ENCODE results near the gene CDCP1.
A peak's percentile ranks its signal among the peaks of the same experiment; 100 is the strongest.

The CDCP1 gene

GRCh38 chr3:45110509-45110833 lies 35.7 kb downstream of the CDCP1 start:
- DNase-seq (ENCODE audit: low read depth in 3 of 3): no peak

DNA sequence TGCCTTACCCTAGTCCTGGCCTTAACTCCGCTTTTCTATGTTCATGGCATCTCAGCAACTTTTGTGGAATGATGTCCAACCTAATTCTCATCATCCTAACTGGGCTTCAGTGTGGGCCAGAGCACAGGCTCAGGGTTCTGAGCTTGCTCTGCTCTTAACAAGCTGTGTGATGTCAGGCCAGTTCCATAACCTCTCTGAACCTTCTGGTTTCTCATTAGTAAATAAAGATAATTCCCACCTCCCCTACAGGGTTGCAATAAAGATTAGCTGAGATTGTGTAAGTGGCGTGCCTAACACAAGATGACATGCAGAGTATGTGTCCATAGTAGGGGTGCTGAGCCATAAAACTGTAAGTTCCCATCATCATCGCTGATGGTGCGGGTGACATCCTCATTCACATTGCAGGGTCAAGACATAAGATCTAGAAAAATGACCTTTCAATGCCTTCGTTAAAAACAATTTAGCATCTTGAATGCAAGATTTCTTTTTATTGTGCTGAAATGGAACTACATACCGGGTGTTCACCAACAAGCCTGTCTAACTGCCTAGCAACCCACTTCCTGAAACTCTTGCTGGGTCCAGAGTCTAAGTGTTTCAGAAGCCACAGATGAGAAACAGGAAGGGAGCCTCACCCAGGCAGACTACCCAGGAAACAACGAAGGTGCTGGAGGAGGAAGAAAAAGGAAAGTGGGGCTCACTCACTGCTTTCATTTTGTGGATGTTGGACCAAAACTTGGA lies 36.2 kb downstream of the CDCP1 start:
- DNase-seq (ENCODE audit: low read depth in 3 of 3): no peak

GRCh38 chr3:45106874-45107273 lies 39.3 kb downstream of the CDCP1 start:
- DNase-seq (ENCODE audit: low read depth in 3 of 3): no peak

DNA sequence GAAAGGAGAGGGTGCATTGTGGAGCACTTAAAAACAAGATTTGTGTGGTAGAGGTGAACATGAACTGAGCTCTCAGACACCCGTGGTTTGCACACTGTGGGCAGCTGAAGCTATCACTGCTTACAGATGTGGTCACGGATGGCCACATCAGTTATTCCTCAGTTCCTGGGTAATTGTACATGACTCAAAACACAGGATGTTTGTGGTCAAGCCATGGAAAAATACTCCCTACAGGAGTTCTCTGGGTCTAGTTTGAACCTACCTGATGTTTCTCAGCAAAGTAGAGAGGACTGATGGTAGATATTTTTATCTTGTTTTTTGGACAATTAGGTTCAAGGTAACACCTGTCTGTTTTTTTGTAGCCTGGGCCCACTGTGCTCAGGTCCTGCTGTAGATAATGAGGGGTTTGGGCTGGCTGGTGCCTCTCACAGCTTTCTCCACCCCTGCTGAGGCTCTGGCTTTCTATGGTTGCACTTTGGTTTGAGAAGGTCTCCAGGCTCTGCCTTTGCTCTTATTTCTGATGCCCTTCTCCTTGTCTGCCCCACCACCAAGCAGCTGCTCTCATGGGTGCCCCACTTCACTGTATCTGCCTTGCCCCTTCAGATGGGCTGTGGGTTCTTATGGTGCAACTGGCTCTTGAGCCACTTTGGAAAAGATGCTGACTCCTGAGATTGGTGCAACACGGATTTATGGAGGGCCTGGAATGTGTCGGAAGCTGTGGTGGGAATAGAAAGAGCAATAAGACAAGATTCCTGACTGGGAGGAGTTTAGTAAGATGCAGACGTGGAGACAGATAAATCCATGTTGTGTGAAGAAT lies 40.1 kb downstream of the CDCP1 start:
- DNase-seq (ENCODE audit: low read depth in 3 of 3): peak; percentile 55 to 71 (median 60)

DNA sequence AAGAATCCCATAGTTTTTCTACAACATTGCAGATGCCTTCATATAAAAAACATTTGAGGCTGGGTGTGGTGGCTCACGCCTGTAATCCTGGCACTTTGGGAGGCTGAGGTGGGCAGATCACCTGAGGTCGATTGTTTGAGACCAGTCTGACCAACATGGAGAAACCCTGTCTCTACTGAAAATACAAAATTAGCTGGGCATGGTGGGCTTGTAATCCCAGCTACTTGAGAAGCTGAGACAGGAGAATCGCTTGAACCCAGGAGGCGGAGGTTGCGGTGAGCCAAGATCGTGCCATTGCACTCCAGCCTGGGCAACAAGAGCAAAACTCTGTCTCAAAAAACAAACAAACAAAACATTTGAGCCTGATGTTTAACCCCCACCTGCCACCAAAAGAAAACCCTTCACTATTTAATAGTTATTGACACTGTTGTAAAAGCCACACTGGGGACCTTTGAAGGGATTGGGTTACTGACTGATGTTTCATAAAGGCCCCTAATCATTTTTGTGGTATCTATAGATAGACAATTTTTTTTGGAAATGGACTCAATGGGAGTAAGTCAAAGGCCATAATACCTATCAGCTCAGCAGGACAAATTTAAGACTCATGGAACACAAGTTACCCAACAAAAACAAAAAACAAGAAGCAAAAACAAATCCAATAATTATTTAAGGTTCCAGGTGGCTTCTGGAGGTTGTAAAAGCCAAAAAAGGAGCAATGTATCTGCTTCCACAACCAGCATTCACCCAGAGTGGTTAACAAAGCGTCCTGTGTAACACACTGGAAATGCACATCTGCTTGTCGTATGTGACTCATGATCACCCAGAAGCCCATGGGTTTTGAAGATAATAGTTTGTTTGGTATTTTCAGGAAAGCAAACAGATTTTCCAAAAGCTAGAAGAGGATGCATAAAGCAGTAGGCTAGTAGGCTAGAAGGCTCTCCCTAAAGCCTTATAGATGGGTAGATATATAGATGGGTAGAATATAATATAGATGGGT lies 41.2 kb downstream of the CDCP1 start:
- DNase-seq (ENCODE audit: low read depth in 3 of 3): no peak

GRCh38 chr3:45103753-45104714 lies 42.1 kb downstream of the CDCP1 start:
- DNase-seq (ENCODE audit: low read depth in 3 of 3): no peak

DNA sequence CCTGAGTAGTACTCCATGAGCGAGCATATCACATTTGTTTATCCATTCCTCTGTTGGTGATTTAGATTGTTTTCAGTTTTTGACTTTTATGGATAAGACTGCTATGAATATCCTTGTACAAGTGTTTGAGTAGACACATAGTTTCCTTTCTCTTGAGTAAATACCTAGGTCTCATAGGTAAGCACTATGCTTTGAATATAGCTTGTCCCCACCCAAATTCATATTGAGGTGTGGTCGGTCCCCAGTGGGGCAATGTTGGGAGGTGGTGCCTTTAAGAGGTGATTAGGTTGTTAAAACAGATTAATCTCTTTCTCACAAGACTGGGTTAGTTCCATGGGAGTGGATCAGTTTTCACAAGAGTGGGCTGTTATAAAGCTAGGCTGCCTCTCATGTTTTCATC lies 42.8 kb downstream of the CDCP1 start:
- no peak for DNase-seq (ENCODE audit: low read depth in 3 of 3)

GRCh38 chr3:45100981-45101407 lies 45.2 kb downstream of the CDCP1 start:
- no peak for DNase-seq (ENCODE audit: low read depth in 3 of 3)

DNA sequence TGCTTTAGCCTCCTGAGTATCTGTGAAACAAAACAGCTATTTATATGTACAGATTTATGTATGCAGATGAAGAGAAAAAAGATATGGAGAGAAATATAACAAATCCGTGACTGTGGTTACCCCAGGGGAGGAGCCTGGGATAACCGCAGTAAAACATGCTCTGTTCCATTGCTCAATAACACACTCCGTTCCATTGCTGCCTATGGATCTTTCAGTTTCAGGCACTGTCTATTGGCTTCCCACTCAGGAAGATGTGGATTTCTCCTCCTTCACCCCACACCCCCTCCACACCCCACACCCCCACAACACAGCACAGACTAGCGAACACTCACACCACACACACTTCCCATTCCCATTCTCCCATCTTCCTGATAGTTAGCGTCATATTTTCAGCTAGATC lies 47.9 kb downstream of the CDCP1 start:
- no peak for DNase-seq (ENCODE audit: low read depth in 3 of 3)

- no peak for DNase-seq (ENCODE audit: low read depth in 3 of 3)
Measured at GRCh38 chr3:45097296-45097883, 48.8 kb downstream of the CDCP1 start.

DNA sequence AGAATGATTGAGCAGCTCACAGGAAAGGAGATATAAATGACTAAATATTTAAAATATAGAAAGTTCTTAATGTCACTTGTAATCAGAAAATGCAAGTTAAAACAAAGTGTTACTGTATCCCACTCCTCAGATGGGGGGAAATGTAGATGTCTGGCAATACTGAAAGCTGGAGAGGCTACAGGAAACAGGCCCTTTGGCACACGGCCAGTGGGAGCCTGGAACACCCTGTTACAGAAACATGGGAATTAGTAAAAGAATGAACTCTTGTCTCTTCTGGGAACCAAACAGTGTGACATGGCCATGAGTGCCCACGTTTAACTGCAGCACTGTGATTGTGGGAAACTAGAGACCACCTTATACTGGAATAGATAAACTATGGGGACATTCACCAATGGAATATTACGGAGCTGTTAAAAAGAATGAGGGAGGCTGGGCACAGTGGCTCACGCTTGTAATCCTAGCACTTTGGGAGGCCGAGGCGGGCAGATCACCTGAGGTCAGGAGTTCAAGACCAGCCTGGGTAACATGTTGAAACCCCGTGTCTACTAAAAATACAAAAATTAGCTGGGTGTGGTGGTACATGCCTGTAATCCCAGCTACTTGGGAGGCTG lies 50.2 kb downstream of the CDCP1 start:
- DNase-seq (ENCODE audit: low read depth in 3 of 3): no peak

DNA sequence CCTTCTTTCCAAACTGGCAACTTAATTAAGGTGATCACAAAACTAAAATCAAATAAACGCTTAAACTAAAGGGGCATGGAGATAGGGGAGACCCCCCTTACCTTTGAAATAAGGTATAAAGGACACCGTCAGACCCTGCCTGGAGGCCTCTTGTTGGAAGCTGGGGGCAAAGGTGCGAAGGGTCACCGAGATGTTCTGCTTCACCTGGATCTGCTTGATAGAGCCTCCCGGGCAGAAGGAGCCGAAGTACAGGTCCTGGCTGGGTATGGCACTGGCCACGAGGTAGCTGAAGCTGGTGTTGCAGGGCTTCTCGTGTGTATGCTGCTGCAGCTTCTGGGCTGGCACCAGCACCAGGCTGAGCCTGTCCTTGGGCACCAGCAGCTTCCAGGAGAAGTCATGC lies 53.0 kb downstream of the CDCP1 start:
- no peak for DNase-seq (ENCODE audit: low read depth in 3 of 3)

DNA sequence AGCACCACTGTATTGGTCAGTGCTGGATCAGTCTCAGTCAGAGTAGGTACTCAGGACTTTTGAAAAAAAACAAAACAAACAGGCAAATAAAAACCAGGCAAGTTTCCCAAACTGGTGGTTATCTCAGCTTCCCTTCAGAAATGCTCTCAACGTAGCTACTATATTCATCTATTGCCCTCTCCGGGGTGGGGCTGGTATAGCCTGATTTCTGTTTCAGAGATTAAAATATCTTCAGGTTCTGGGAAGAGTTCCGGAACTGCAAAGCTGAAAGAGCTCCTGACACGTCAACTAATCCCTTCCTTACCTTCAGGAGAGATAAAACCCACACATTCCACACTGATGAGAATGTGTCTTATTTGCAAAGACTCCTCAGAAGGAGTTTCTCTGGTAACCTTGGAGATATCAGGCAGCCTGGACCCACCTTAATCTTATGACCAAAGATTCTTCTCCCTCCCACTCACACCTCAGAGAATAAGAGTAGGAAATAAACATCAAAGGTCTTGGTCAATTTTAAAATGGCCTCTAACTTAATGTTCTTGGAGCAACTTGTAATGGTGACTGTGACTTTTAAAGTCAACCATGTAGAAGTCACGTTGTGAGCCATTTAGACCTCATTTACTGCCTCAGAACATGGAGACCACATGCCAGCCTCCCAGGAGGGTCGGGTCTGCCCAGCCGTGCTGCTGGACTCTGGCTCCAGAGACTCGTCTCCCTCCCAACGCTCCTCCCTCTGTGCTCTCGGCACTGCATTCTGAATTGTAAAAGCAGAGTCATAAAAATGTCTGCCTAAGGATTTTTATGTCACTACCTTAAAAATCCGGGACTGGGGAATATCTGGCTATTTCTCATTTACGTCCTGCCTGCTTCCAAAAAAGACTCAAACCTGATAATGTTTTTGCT lies 53.8 kb downstream of the CDCP1 start:
- no peak for DNase-seq (ENCODE audit: low read depth in 3 of 3)

- DNase-seq (ENCODE audit: low read depth in 3 of 3): no peak
Measured at GRCh38 chr3:45090855-45091254, 55.3 kb downstream of the CDCP1 start.

DNA sequence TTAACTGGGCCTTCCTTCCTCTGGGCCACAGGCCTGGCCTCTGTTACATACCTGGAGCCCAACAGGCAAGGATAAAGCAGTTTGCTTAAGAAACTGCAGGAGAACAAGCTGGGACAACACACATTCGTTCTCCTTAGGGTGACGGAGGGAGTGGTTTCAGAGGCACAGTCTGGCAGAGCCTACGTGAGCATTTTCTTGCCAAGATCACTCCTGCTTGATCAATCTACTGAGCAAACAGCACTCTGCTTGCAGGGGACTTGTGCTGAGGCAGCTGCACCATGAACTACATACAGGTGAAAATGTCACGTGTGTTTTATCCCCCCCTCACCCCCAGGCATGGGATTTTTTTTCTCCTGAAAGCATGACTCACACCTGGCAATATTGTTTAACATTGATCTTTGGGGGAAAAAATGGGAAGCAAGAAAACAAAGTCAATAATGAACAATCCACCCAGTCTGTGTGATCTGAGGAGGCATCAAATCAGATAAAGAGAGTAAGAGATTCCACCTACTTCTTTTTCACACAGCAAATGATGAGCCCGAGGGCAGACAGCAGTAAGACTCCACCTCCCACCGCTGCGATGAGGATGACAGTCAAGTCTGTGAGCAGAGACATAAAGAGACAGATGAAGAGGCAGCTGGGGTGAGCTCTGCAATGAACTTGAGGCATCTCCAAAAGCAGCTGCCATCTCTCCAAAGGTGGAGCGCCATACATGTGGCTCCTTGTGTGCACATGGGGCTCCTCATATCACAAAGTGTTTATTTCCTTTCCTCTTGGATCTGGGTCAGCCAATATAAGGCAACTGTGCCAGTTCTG lies 57.4 kb downstream of the CDCP1 start:
- no peak for DNase-seq (ENCODE audit: low read depth in 3 of 3)

- no peak for DNase-seq (ENCODE audit: low read depth in 3 of 3)
Measured at GRCh38 chr3:45087155-45087554, 59.0 kb downstream of the CDCP1 start.

DNA sequence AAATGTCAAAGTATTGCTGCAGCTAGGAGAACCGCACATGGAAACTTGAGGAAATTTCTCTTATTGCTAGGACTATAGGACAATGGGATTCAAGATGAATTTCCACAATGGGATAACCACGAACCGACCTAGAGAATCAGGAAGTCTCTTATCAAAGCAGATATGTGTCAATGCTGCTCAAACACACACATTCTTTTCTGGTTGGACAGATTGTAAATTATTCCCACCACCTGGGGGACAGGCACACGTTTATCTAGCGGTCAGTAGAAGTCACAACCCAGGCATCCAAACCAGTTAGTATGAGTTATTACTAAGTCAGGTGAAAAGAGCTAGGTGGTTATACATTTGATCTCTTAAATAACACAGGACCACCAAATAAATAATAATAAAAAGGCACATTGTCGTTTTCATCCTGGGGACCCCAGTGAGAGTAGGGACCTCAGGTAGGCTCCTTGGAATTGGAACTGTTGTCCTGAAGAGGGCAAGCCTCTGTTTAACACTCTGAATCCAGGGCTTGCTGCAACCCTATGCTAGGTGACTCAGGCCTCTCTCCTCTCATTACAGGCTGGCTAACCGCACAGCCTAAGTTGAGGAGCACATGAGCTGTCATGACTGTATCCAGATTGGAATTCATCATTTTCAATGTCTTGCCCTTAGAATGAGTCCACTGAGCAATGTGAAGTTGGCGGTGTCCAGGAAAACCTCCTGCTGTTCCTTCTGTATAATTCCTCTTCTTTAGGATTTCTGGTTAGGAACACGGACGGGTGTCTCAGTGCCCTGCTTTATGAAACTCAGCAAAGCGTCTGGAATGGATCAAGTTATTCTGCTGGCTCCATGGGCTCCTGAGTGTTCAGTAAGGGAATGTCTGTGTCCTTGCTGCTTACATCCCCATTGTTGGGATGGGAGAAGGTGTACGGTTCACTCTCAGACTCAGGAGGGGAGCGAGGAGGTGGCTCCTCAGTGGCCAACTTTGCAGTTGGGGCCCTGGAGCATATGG lies 61.1 kb downstream of the CDCP1 start:
- no peak for DNase-seq (ENCODE audit: low read depth in 3 of 3)

All from stimulated activated CD4-positive, alpha-beta T cell treated with anti-CD3 and anti-CD28 coated beads, TNF-alpha, amount 100 ng/mL, for 48 hours (primary cell).